Psoas muscle (tissue), 8 donors: ENCODE data around the gene GABRP. TPM values are rescaled to one million over a fixed set of nuclear protein-coding genes. Genes with fewer than 3 reads are reported as not detected.

Experiments used
- ATAC-seq, 4 donors: fragments of 200-7000 bp; cut with Tn5 transposase; one replicate each; pipeline ENCODE4 v1.9.1; 2020; ENCODE audit warnings: moderate library complexity in 3 of 4, mild to moderate bottlenecking in 2 of 4
- DNase-seq, 2 donors: peaks; one replicate each; pipeline ENCODE4 v3.0.0-alpha.2; 2020
- H3K27ac ChIP-seq: fragments of 200-600 bp; one replicate; pipeline ENCODE4 v1.8.0; 2022
- H3K27me3 ChIP-seq, 3 donors: fragments of 200-600 bp in 1 of 3; one replicate each; pipeline versions ENCODE4 v1.6.1 to v1.8.0; 2013 to 2022; ENCODE audit warnings: low read length in 2 of 3, mild to moderate bottlenecking in 2 of 3, moderate library complexity in 1 of 3; ENCODE audit not compliant: insufficient read depth in 3 of 3
- H3K36me3 ChIP-seq, 2 donors: fragments of 200-600 bp in 1 of 2; one replicate each; pipeline versions ENCODE4 v1.6.1 to v1.8.0; 2013 to 2022; ENCODE audit warnings: low read depth in 1 of 2, mild to moderate bottlenecking in 1 of 2, moderate library complexity in 1 of 2; ENCODE audit not compliant: insufficient read depth in 1 of 2
- H3K4me1 ChIP-seq: fragments of 200-600 bp; one replicate; pipeline ENCODE4 v1.8.0; 2022
- H3K4me3 ChIP-seq: fragments of 200-600 bp; one replicate; pipeline ENCODE4 v1.8.0; 2022; ENCODE audit warnings: mild to moderate bottlenecking
- H3K9me3 ChIP-seq: fragments of 200-600 bp; one replicate; pipeline ENCODE4 v1.8.0; 2022
- WGBS, 3 donors: extraction: QIAGEN DNeasy Blood & Tissue Kit; methylation state at CpG; one replicate each; pipeline versions ENCODE4 v1.1.6 to v1.1.7; 2013; 5-methylcytosine and 5-hydroxymethylcytosine counted together
- intact Hi-C, 2 donors: fragments of 100-400 bp; cut with DNase I; formaldehyde crosslinking; loops; one replicate each; pipeline versions ENCODE4 v1.11.0 to v1.14.2; 2022
- polyA plus RNA-seq, 3 donors: library from polyadenylated mRNA; stranded (reverse); fragments of 200-250 nt; gene quantifications; one replicate each; pipeline ENCODE4 v1.2.3, GENCODE V29; 2013
- total RNA-seq, 4 donors: library from RNA; stranded (reverse); fragmentation: NEBNext Ultra II Directional in 2 of 4; extraction: Animal tissue kit (Norgen Biotek cat#: 25700) in 2 of 4; gene quantifications; one replicate each; pipeline versions ENCODE4 v1.2.1 to v1.2.4, GENCODE V29; 2021 to 2023
- TF ChIP-seq, protein P1 (sequence below): fragments of 200-600 bp; IDR thresholded peaks from one replicate; pipeline ENCODE4 v1.8.0; 2022; ENCODE audit warnings: antibody characterized with exemption
- donor health status: healthy with polysubstance abuse.
- donor health status: DM: no; HTN: no; CAD: no; lungs with moderate emphysema.
- donor health status: Bipolar disorder and iron deficiency.
- donor health status: healthy.
- donor health status: DM: yes; HTN: yes; CAD: no.
- donor health status: DM: no; HTN: no; CAD: no.
- donor health status: DM: no; HTN: no; CAD: no.
- donor health status: DM: yes; HTN: yes; CAD: no.

GABRP gene
- total and polyA plus RNA-seq, 7 donors: 0.01 to 0.08 (median 0.04) TPM; not detected in 4

DNA sequence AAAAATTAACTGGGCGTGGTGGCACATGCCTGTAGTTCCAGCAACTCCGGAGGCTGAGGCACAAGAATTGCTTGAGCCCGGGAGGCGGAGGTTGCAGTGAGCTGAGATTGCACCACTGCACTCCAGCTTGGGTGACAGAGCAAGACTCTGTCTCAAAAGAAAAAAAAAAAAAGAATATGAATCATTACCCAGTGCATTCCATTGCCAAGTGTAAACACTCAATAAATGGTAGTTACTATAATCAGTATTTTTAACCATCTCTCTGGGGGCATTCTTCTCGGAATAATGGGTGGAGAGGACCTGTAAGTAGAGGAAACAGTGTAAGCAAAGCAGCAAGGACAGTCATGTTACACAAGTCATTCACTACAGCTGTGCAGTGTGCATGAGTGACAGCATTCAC, 64.5 kb downstream of the GABRP start:
- no peak overlapping the region for H3K4me3 ChIP-seq
- intact Hi-C loops: no loop called here
- H3K4me1 ChIP-seq: no peaks in the 10 kb centered on the region
- TF ChIP-seq, protein P1, sequence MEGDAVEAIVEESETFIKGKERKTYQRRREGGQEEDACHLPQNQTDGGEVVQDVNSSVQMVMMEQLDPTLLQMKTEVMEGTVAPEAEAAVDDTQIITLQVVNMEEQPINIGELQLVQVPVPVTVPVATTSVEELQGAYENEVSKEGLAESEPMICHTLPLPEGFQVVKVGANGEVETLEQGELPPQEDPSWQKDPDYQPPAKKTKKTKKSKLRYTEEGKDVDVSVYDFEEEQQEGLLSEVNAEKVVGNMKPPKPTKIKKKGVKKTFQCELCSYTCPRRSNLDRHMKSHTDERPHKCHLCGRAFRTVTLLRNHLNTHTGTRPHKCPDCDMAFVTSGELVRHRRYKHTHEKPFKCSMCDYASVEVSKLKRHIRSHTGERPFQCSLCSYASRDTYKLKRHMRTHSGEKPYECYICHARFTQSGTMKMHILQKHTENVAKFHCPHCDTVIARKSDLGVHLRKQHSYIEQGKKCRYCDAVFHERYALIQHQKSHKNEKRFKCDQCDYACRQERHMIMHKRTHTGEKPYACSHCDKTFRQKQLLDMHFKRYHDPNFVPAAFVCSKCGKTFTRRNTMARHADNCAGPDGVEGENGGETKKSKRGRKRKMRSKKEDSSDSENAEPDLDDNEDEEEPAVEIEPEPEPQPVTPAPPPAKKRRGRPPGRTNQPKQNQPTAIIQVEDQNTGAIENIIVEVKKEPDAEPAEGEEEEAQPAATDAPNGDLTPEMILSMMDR: no peak
- no peaks in the 10 kb centered on the region for H3K27me3 ChIP-seq
- H3K9me3 ChIP-seq: no peaks in the 10 kb centered on the region
- H3K36me3 ChIP-seq: no peaks in the 10 kb centered on the region
- ATAC-seq (no peak), DNase-seq (no peak)
- 78 to 85% (median 79%) methylated on average over 5 of the region's 5 CpGs for WGBS, 3 donors
- H3K27ac ChIP-seq: no peak overlapping the region

DNA sequence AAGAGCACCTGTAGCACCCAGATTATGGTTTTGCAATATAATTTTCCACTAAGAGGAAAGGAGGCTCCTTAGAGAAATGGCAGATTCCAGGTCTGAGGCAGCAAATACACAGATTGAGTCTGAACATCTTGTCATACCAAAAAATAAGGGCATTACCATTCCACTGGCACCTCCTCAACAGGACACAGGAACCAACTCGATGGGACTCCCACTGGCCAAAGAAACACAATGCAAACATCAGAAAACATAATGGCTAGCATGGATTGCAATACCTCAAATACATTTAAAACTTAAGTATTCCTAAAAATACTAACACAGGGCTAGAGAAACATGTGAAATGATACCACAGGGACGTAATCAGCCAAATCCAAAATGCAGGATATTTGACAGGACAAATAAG, 65.8 kb downstream of the GABRP start:
- DNase-seq: no peak
- no peaks in the 10 kb centered on the region for H3K9me3 ChIP-seq

DNA sequence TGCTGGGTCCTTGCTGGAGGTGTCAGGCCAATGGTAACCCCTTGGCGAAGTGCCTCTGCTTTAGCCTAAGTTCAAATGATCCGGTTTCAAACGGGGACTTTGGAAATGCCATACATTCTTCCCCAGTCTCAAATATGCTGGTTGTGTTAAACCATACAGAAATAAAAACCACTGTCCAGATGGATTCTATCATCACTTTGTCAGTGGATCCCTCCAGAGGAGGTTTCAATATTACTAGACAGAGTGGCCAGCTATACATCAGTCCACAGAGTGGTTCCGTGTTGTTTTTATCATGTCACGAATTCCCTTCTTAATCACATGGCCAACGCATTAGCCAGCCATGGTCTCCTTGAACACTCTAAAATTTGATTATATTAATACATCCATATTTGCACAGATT, 71.0 kb downstream of the GABRP start:
- intact Hi-C loops: no loop called here
- Histone ChIP-seq H3K4me3 (no peak overlapping the region), H3K27ac (no peak overlapping the region), H3K36me3 (no peaks in the 10 kb centered on the region), H3K27me3 (no peaks in the 10 kb centered on the region), H3K4me1 (no peaks in the 10 kb centered on the region), H3K9me3 (peaks cover under 1% of the 10 kb centered on the region)
- 38 to 47% (median 40%) methylated on average over 6 of the region's 6 CpGs for WGBS, 3 donors
- DNase-seq (no peak), ATAC-seq (no peak)
- TF ChIP-seq, protein P1: no peak

More for the DNA sequence above, 65.8 kb downstream of the GABRP start:
- Histone ChIP-seq H3K36me3 (no peaks in the 10 kb centered on the region), H3K4me3 (no peak overlapping the region), H3K4me1 (no peaks in the 10 kb centered on the region), H3K27ac (no peak overlapping the region), H3K27me3 (no peaks in the 10 kb centered on the region)
- WGBS, 3 donors: 64 to 81% (median 65%) methylated on average over 2 of the region's 2 CpGs
- intact Hi-C loops: no loop called here
- TF ChIP-seq, protein P1: no peak
- ATAC-seq: no peak

DNA sequence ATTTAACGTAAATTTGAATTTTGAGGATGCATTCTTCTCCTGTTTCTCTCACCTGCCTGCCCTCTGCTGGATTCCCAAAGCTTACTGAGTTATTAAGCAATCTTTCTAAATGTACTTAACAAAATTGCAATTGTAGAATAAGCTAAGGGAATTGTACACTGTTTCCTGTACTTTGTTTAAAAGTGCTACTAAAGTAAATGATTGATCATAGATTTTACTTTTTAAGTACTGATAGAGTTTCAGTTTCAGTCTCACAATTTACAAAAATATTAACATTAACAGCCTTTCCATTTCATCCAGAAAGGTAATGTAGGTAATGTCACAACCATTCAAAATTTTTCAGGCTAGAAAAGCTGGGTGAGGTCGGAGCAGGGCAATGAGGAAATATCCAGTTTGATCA, 73.5 kb downstream of the GABRP start:
- no peaks in the 10 kb centered on the region for H3K36me3 ChIP-seq
- no peaks in the 10 kb centered on the region for H3K4me1 ChIP-seq
- peaks cover 0 to 5% (median 3%) of the 10 kb centered on the region in 3 donors for H3K27me3 ChIP-seq
- DNase-seq (no peak), ATAC-seq (no peak)
- TF ChIP-seq, protein P1: no peak
- intact Hi-C loops: no loop called here
- no peak overlapping the region for H3K4me3 ChIP-seq
- 87 to 90% (median 88%) methylated on average over 2 of the region's 2 CpGs for WGBS, 3 donors
- H3K9me3 ChIP-seq: peaks cover 2% of the 10 kb centered on the region
- H3K27ac ChIP-seq: no peak overlapping the region

DNA sequence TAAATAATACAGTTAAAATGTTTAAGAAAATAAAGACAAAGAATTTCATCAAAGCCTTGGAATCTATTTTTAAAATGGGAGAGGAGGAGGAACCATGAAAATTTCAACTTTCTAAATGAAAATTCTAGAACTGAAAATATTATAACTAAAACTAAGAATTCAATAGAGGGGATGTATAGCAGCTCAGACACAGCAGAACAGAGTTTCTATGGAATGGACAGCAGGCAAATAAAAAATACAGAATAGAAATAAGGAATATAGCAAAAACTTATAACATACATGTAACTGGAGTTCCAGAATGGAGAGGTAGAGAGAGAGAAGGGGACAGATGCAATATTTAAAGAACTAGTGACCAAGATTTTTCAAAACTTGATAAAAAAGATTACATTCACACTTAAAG, 76.9 kb downstream of the GABRP start:
- H3K4me1 ChIP-seq: no peaks in the 10 kb centered on the region
- H3K9me3 ChIP-seq: peaks cover 2% of the 10 kb centered on the region
- no peak overlapping the region for H3K27ac ChIP-seq
- H3K4me3 ChIP-seq: no peak overlapping the region
- DNase-seq: no peak
- peaks cover 0 to 12% (median 7%) of the 10 kb centered on the region in 3 donors for H3K27me3 ChIP-seq
- TF ChIP-seq, protein P1: no peak
- intact Hi-C loops: no loop called here
- H3K36me3 ChIP-seq: no peaks in the 10 kb centered on the region
- no peak for ATAC-seq
